GM13977 (cell line): ENCODE data around the gene SERHL2.
A peak's percentile ranks its signal among the peaks of the same experiment; 100 is the strongest.
"Not testable (repeated sequence)": the region's sequence is repeated elsewhere in the genome, so short reads cannot be mapped to it uniquely, and the experiment has no call there.

ENCODE experiments used
- DNase-seq: peaks from one replicate; pipeline ENCODE4 v3.0.0; 2012; ENCODE audit warnings: low spot score
- CTCF ChIP-seq: IDR thresholded peaks from 2 replicates; pipeline ENCODE4 v1.5.1; 2012; ENCODE audit warnings: mild to moderate bottlenecking, control low read depth; ENCODE audit not compliant: insufficient read depth; ENCODE audit errors: extremely low read depth, missing control alignments
- in situ Hi-C: fragments of 300-500 bp; cut with MboI; formaldehyde crosslinking; loops from one replicate; pipeline ENCODE4 v1.12.0; 2022; ENCODE audit warnings: low sequenced_read_pairs, low pct_unique_long_range_greater_than_20kb, mixed read lengths, inconsistent platforms; ENCODE audit not compliant: unreplicated experiment

Gene SERHL2

GRCh38 chr22:42610186-42610585 is 56.4 kb downstream of the SERHL2 start:
- TF ChIP-seq CTCF, result no peak
- no peak for DNase-seq
- in situ Hi-C loops, result no loop called here

- DNase-seq, result no peak
- in situ Hi-C loops, result no loop called here
- TF ChIP-seq CTCF, result no peak
Observed at GRCh38 chr22:42611051-42611450, 57.3 kb downstream of the SERHL2 start.

- no peak for TF ChIP-seq CTCF
- DNase-seq, result no peak
- in situ Hi-C loops, result no loop called here
Observed at GRCh38 chr22:42612336-42612735, 58.6 kb downstream of the SERHL2 start.

DNA sequence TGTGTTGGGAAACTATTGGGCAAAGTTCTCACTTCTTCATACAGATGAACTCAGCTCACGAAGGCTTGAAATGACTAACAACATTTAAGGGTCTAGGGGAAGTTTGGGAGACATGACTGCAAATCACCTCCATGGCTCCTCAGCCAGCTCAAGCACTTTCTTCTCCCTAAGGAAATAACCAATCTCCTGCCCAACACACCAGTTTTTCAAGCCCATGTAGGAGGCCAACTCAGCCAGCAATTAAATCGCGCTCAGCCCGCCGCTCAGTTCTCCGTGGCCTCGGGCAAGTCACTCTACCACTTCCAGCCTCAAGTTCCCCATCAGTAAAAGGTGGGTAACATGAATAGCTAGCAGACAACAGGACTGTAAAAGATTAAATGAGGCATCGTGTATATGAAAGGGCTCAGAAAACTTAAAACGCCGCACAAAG is 60.1 kb downstream of the SERHL2 start:
- in situ Hi-C loops, result no loop called here
- TF ChIP-seq CTCF, result no peak
- DNase-seq, result no peak

GRCh38 chr22:42614312-42615091 is 60.7 kb downstream of the SERHL2 start, which contains the start of gene POLDIP3:
Gene POLDIP3 (minus strand): TSS chr22:42614883. CDS start chr22:42614857, 26 bp downstream.
- in situ Hi-C loops, result no loop called here
- TF ChIP-seq CTCF, result peak; percentile 36
- peak; percentile 99 for DNase-seq

DNA sequence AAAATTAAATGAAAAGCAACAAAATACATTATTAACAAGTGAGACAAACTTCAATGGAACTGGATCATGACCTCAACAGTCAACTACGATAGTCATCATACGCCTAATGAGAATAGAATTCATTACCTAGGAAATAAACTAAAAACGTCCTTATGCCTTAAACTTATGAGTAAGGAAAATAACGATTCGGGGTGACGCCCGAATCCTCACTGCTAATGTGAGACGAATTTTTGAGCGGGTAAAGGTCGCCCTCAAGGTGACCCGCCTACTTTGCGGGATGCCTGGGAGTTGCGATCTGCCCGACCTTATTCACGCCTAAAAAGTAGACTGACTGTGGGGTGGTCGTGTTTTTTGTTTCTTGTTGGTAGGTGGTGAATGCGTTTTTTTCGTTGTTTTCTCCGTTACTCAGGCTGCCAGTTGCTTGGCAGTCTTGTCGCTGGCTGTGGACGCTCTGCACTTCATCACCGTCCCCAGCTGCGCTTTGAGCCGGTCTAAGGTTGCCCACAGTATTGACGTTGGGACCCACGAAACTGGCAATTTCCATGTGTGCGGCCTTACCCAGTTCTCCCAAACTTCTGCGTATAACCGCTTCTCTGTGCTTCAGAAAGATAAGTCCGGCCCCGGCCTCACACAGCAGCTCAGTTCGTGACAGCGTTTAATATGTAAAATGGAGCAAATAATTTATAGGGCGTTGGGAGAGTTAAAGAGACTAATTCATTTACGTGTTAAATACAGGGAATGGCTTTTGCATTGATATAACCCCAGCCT is 61.5 kb downstream of the SERHL2 start:
- peak; percentile 91 for DNase-seq
- in situ Hi-C loops, result no loop called here
- TF ChIP-seq CTCF, result no peak

GRCh38 chr22:42615860-42616175 is 62.1 kb downstream of the SERHL2 start:
- DNase-seq, in situ Hi-C loops: not testable (repeated sequence)
